GM23248 (cell line): ENCODE results near the gene NUP153. TPM values are rescaled to one million over a fixed set of nuclear protein-coding genes. Genes with fewer than 3 reads are reported as not detected.

Experiments used
- DNase-seq: peaks from one replicate; pipeline ENCODE4 v3.0.0-alpha.2; 2015
- H2AFZ ChIP-seq: fragments of 200-600 bp; sonication (generic); 2 replicates; pipeline ENCODE4 v1.6.1; 2016; ENCODE audit warnings: antibody characterized with exemption
- H3F3A ChIP-seq: fragments of 200-600 bp; sonication (generic); 2 replicates; pipeline ENCODE4 v1.6.1; 2016; ENCODE audit warnings: mild to moderate bottlenecking, antibody characterized with exemption, mixed run types; ENCODE audit not compliant: insufficient read depth
- H3K27ac ChIP-seq: fragments of 200-600 bp; sonication (generic); 2 replicates; pipeline ENCODE4 v1.5.1; 2016; ENCODE audit warnings: mild to moderate bottlenecking
- H3K27me3 ChIP-seq: fragments of 200-600 bp; sonication (generic); replicated peaks from 2 replicates; pipeline ENCODE4 v1.6.1; 2016; ENCODE audit warnings: mild to moderate bottlenecking; ENCODE audit not compliant: insufficient read depth
- H3K36me3 ChIP-seq: fragments of 200-600 bp; sonication (generic); 2 replicates; pipeline ENCODE4 v1.6.1; 2016; ENCODE audit warnings: low read depth, mild to moderate bottlenecking
- H3K4me1 ChIP-seq: fragments of 200-600 bp; sonication (generic); 2 replicates; pipeline ENCODE4 v1.6.1; 2016; ENCODE audit warnings: mild to moderate bottlenecking; ENCODE audit not compliant: insufficient read depth
- H3K4me2 ChIP-seq: fragments of 200-600 bp; sonication (generic); one replicate; pipeline ENCODE4 v1.6.1; 2016; ENCODE audit warnings: mild to moderate bottlenecking; ENCODE audit not compliant: unreplicated experiment
- H3K4me3 ChIP-seq: fragments of 200-600 bp; sonication (generic); 2 replicates; pipeline ENCODE4 v1.5.1; 2016; ENCODE audit warnings: mild to moderate bottlenecking
- H3K79me2 ChIP-seq: fragments of 200-600 bp; sonication (generic); 2 replicates; pipeline ENCODE4 v1.6.1; 2016; ENCODE audit warnings: mild to moderate bottlenecking; ENCODE audit not compliant: insufficient read depth
- H3K9ac ChIP-seq: fragments of 200-600 bp; sonication (generic); 2 replicates; pipeline ENCODE4 v1.6.1; 2016; ENCODE audit warnings: mild to moderate bottlenecking
- H3K9me2 ChIP-seq: fragments of 200-600 bp; sonication (generic); 2 replicates; pipeline ENCODE4 v1.6.1; 2016; ENCODE audit warnings: mixed run types, mild to moderate bottlenecking, moderate library complexity; ENCODE audit not compliant: insufficient read depth
- H3K9me3 ChIP-seq: fragments of 200-600 bp; sonication (generic); one replicate; pipeline ENCODE4 v1.6.1; 2017; ENCODE audit warnings: low read depth
- H4K20me1 ChIP-seq: fragments of 200-600 bp; sonication (generic); 2 replicates; pipeline ENCODE4 v1.6.0; 2016; ENCODE audit not compliant: insufficient read depth
- EZH2 ChIP-seq: fragments of 200-600 bp; sonication (generic); IDR thresholded peaks from 2 replicates; pipeline ENCODE4 v1.6.1; 2018; ENCODE audit warnings: antibody characterized with exemption, mild to moderate bottlenecking; ENCODE audit not compliant: insufficient read depth, poor library complexity, severe bottlenecking
- EZH2phosphoT487 ChIP-seq: fragments of 200-600 bp; sonication (generic); IDR thresholded peaks from 2 replicates; pipeline ENCODE4 v1.6.1; 2018; ENCODE audit warnings: antibody characterized with exemption, moderate library complexity, mild to moderate bottlenecking, low read depth; ENCODE audit not compliant: insufficient read depth
- WGBS, 2 experiments: methylation state at CpG; one replicate each; pipeline ENCODE4 v1.1.6; 2015 to 2017; ENCODE audit warnings: low lambda C conversion rate in 2 of 2, low coverage in 1 of 2; ENCODE audit errors: missing lambda C conversion rate in 2 of 2; 5-methylcytosine and 5-hydroxymethylcytosine counted together
- in situ Hi-C: fragments of 300-500 bp; cut with MboI; formaldehyde crosslinking; loops from 2 replicates; pipeline ENCODE4 v1.15.0; 2020
- polyA plus RNA-seq: library from polyadenylated mRNA; unstranded; fragments of >200 nt; fragmentation: Nextera tagmentation; extraction: Ambion mirVana; gene quantifications from 2 replicates; pipeline ENCODE4 v1.2.1, GENCODE V29; 2016
- total RNA-seq: library from RNA; depleted of rRNA; stranded (reverse); fragments of >200 nt; shearing (Covaris generic); gene quantifications from 2 replicates; pipeline ENCODE4 v1.2.3, GENCODE V29; 2014

Gene NUP153
- total and polyA plus RNA-seq, 2 experiments from 2014 or later, result 12.6 to 25.3 TPM

- in situ Hi-C loops, result no loop called here
- 76 to 80% methylated on average over 6 of the region's 6 CpGs for WGBS, 2 experiments
These were observed 23.5 kb upstream of the NUP153 start for GRCh38 chr6:17730078-17730704.

GRCh38 chr6:17729223-17730077, 22.7 kb upstream of the NUP153 start:
- no peaks in the 10 kb centered on the region for H3K9me2 ChIP-seq
- H3K9ac ChIP-seq, result no peak overlapping the region
- no peaks in the 10 kb centered on the region for H3K9me3 ChIP-seq
- no peak overlapping the region for H3K4me3 ChIP-seq
- peak; percentile 11 for DNase-seq
- H2AFZ ChIP-seq, result 0 out of 2 replicates have a peak overlapping the region, but pooled peaks have one; percentile 7
- H3K36me3 ChIP-seq, result no peaks in the 10 kb centered on the region
- peaks cover 8% of the 10 kb centered on the region for H3K4me1 ChIP-seq
- no peaks in the 10 kb centered on the region for H3K79me2 ChIP-seq
- TF ChIP-seq EZH2 (no peak), EZH2phosphoT487 (no peak)
- 64 to 68% methylated on average over 12 of the region's 12 CpGs for WGBS, 2 experiments
- no peaks in the 10 kb centered on the region for H3K27me3 ChIP-seq
- no peaks in the 10 kb centered on the region for H4K20me1 ChIP-seq
- in situ Hi-C loops, result no loop called here
- 0 out of 2 replicates have a peak, but pooled peaks cover under 1% of the 10 kb centered on the region for H3F3A ChIP-seq
- H3K27ac ChIP-seq, result no peak overlapping the region
- H3K4me2 ChIP-seq, result no peak overlapping the region

More at GRCh38 chr6:17730078-17730704, 23.5 kb upstream of the NUP153 start:
- no peak for TF ChIP-seq EZH2phosphoT487
- Histone ChIP-seq H2AFZ (0 out of 2 replicates have a peak overlapping the region, but pooled peaks have one; percentile 7), H3K27me3 (no peaks in the 10 kb centered on the region), H3K9me3 (no peaks in the 10 kb centered on the region), H3K27ac (no peak overlapping the region), H3K4me2 (no peak overlapping the region), H3K9ac (no peak overlapping the region), H3K9me2 (no peaks in the 10 kb centered on the region), H4K20me1 (no peaks in the 10 kb centered on the region), H3K4me1 (peaks cover 2% of the 10 kb centered on the region), H3F3A (no peaks in the 10 kb centered on the region), H3K4me3 (no peak overlapping the region), H3K36me3 (no peaks in the 10 kb centered on the region), H3K79me2 (no peaks in the 10 kb centered on the region)
- DNase-seq, result no peak

GRCh38 chr6:17728551-17729222, 22.0 kb upstream of the NUP153 start:
- H3K9me2 ChIP-seq, result no peaks in the 10 kb centered on the region
- H3K4me2 ChIP-seq, result no peak overlapping the region
- H3K79me2 ChIP-seq, result no peaks in the 10 kb centered on the region
- H3F3A ChIP-seq, result 0 out of 2 replicates have a peak, but pooled peaks cover 3% of the 10 kb centered on the region
- no peaks in the 10 kb centered on the region for H3K36me3 ChIP-seq
- TF ChIP-seq EZH2, result no peak
- TF ChIP-seq EZH2phosphoT487, result no peak
- no peaks in the 10 kb centered on the region for H3K9me3 ChIP-seq
- H3K4me3 ChIP-seq, result no peak overlapping the region
- no peaks in the 10 kb centered on the region for H4K20me1 ChIP-seq
- peaks cover 8% of the 10 kb centered on the region for H3K4me1 ChIP-seq
- no peaks in the 10 kb centered on the region for H3K27me3 ChIP-seq
- no peak overlapping the region for H2AFZ ChIP-seq
- no peak overlapping the region for H3K9ac ChIP-seq
- in situ Hi-C loops, result no loop called here
- H3K27ac ChIP-seq, result no peak overlapping the region
- no peak for DNase-seq
- WGBS, 2 experiments, result 93 to 95% methylated on average over 27 to 49 of the region's 49 CpGs

- DNase-seq, result peak; percentile 52
- no peaks in the 10 kb centered on the region for H3K79me2 ChIP-seq
- no peak overlapping the region for H3K4me3 ChIP-seq
- 0 out of 2 replicates have a peak, but pooled peaks cover 3% of the 10 kb centered on the region for H3F3A ChIP-seq
- H2AFZ ChIP-seq, result peak overlapping the region; percentile 72
- H3K9me3 ChIP-seq, result no peaks in the 10 kb centered on the region
- no peaks in the 10 kb centered on the region for H3K36me3 ChIP-seq
- 15 to 23% methylated on average over 5 to 6 of the region's 6 CpGs for WGBS, 2 experiments
- no peak overlapping the region for H3K9ac ChIP-seq
- TF ChIP-seq EZH2, result no peak
- TF ChIP-seq EZH2phosphoT487, result no peak
- H3K4me1 ChIP-seq, result peaks cover 8% of the 10 kb centered on the region
- H3K9me2 ChIP-seq, result no peaks in the 10 kb centered on the region
- no peaks in the 10 kb centered on the region for H4K20me1 ChIP-seq
- H3K4me2 ChIP-seq, result no peak overlapping the region
- in situ Hi-C loops, result no loop called here
- no peaks in the 10 kb centered on the region for H3K27me3 ChIP-seq
- no peak overlapping the region for H3K27ac ChIP-seq
These were observed 18.4 kb upstream of the NUP153 start for GRCh38 chr6:17725083-17725482.
